Keratinocyte (primary cell): ENCODE results near the gene RPRD1B. TPM values are rescaled to one million over a fixed set of nuclear protein-coding genes. Genes with fewer than 3 reads are reported as not detected.

Source experiments
- DNase-seq: peaks from one replicate; pipeline ENCODE4 v3.0.0-alpha.2; 2011; ENCODE audit warnings: low read depth, missing footprints, low spot score
- FAIRE-seq: peaks from 2 replicates; lab custom pipeline; 2011; peaks lifted over from hg19 to GRCh38; lab: Jason Lieb, UNC
- H2AFZ ChIP-seq: 2 replicates; pipeline ENCODE4 v1.6.0; 2012; ENCODE audit warnings: low read length, control low read depth, inconsistent platforms; ENCODE audit not compliant: control insufficient read depth
- H3K27ac ChIP-seq: 2 replicates; pipeline ENCODE4 v1.5.1; 2011; ENCODE audit warnings: low read length; ENCODE audit not compliant: control insufficient read depth, insufficient read depth
- H3K27me3 ChIP-seq: 3 replicates; pipeline ENCODE4 v1.6.0; 2011; ENCODE audit warnings: low read length; ENCODE audit not compliant: control insufficient read depth, insufficient read depth; ENCODE audit errors: extremely low read depth
- H3K36me3 ChIP-seq, 2 experiments: 2 replicates in 1 of 2; 3 replicates in 1 of 2; pipeline ENCODE4 v1.5.1; 2011; ENCODE audit warnings: low read length in 2 of 2, mild to moderate bottlenecking in 1 of 2; ENCODE audit not compliant: control insufficient read depth in 2 of 2, insufficient read depth in 2 of 2; ENCODE audit errors: extremely low read depth in 1 of 2
- H3K4me1 ChIP-seq: 3 replicates; pipeline ENCODE4 v1.5.1; 2011; ENCODE audit warnings: low read length; ENCODE audit not compliant: control insufficient read depth, insufficient read depth; ENCODE audit errors: extremely low read depth
- H3K4me2 ChIP-seq: 3 replicates; pipeline ENCODE4 v1.6.0; 2011; ENCODE audit warnings: low read depth, low read length; ENCODE audit not compliant: control insufficient read depth, insufficient read depth; ENCODE audit errors: extremely low read depth
- H3K4me3 ChIP-seq, 3 experiments: fragments of 200-600 bp in 1 of 3; sonication (generic) in 1 of 3; 2 replicates in 2 of 3; 3 replicates in 1 of 3; pipeline ENCODE4 v1.5.1; 2011 to 2016; ENCODE audit warnings: low read length in 3 of 3, mild to moderate bottlenecking in 3 of 3, control low read depth in 2 of 3, inconsistent platforms in 1 of 3, low read depth in 1 of 3, mixed read lengths in 1 of 3, mixed run types in 1 of 3, moderate library complexity in 1 of 3; ENCODE audit not compliant: control insufficient read depth in 2 of 3, insufficient read depth in 2 of 3; ENCODE audit errors: extremely low read depth in 1 of 3
- H3K79me2 ChIP-seq: 2 replicates; pipeline ENCODE4 v1.6.0; 2012; ENCODE audit warnings: low read length; ENCODE audit not compliant: control insufficient read depth, insufficient read depth
- H3K9ac ChIP-seq: 3 replicates; pipeline ENCODE4 v1.6.0; 2011; ENCODE audit warnings: low read length; ENCODE audit not compliant: control insufficient read depth, insufficient read depth; ENCODE audit errors: extremely low read depth
- H3K9me1 ChIP-seq: 3 replicates; pipeline ENCODE4 v1.6.0; 2011; ENCODE audit warnings: low read length; ENCODE audit not compliant: control insufficient read depth, insufficient read depth; ENCODE audit errors: extremely low read depth
- H3K9me3 ChIP-seq: 2 replicates; pipeline ENCODE4 v1.5.1; 2012; ENCODE audit warnings: low read depth, low read length; ENCODE audit not compliant: control insufficient read depth
- H4K20me1 ChIP-seq: 3 replicates; pipeline ENCODE4 v1.6.0; 2011; ENCODE audit warnings: low read length; ENCODE audit not compliant: control insufficient read depth, insufficient read depth; ENCODE audit errors: extremely low read depth
- EZH2 ChIP-seq: IDR thresholded peaks from one replicate; pipeline ENCODE4 v1.6.1; 2012; ENCODE audit warnings: inconsistent platforms, mild to moderate bottlenecking, low read length, moderate library complexity
- dilution Hi-C: fragments of 300-500 bp; cut with MboI; formaldehyde crosslinking; loops from one replicate; pipeline ENCODE4 v1.7.0; 2020; ENCODE audit warnings: low sequenced_read_pairs; ENCODE audit not compliant: extremely low pct_ligation_motif_present
- polyA plus RNA-seq, 5 experiments: library from polyadenylated mRNA; depleted of rRNA in 3 of 5; stranded (reverse) in 3 of 5; stranded (forward) in 1 of 5; unstranded in 1 of 5; fragments of >200 nt; gene quantifications; 1 replicate in 1 of 5; 2 replicates in 3 of 5; 3 replicates in 1 of 5; pipeline versions ENCODE4 v1.2.1 to v1.2.3, GENCODE V29; 2011 to 2012; ENCODE audit warnings: missing spikeins in 2 of 5, low read depth in 1 of 5, low replicate concordance in 1 of 5
- TF ChIP-seq, protein P1 (sequence below), 3 experiments: IDR thresholded peaks in 1 of 3; conservative IDR thresholded peaks in 1 of 3; optimal IDR thresholded peaks in 1 of 3; 2 replicates in 2 of 3; 3 replicates in 1 of 3; pipeline versions ENCODE3 to v1.5.1; 2011; ENCODE audit warnings: low read length in 3 of 3, mild to moderate bottlenecking in 3 of 3, moderate library complexity in 2 of 3, control low read depth in 1 of 3, inconsistent platforms in 1 of 3; ENCODE audit not compliant: insufficient read depth in 2 of 3; ENCODE audit errors: extremely low read depth in 1 of 3

RPRD1B gene
- polyA plus RNA-seq, 1 donor (not counting 4 experiments of a cell fraction or from before 2014, with no cell fraction given) = 19.9 TPM

DNA sequence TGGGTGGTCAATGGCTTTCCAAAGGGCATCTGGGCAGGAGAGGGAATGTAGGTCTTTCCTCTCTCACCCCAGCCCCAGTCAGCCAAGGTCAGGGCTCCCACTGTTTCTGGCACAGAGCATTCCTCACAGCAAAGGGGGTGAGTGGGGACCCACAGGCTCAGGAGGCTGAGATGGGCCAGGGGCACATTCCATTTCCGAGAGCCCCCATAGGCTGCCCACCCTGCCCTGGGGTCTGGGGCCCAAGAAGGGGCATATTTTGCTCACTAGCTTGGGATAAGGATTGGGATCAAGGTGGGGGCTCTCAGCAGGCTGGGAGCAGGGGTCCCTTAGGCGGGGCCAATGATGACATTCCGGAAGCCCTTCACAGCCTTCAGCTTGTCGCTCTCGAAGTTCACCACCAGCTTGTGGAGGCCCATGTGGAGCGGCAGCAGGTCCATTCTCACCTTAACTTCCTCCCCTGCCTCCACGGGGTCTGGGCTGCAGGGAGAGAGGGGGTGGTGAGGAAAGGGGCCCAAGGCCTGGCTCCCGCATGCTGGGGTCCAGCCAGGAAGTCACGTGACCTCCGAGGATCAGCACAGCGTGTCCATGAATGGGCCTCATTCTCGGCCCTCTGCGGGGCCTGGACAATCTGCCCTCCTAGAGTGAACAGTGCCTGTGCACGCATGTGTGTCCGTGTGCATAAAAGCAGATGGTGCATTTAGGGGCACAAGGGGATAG is 96.5 kb downstream of the RPRD1B start:
- Histone ChIP-seq H2AFZ (no peak overlapping the region), H3K4me2 (no peak overlapping the region), H3K9ac (no peak overlapping the region), H3K4me1 (peaks cover 20% of the 10 kb centered on the region), H3K9me1 (no peaks in the 10 kb centered on the region), H3K27ac (no peak overlapping the region), H3K4me3 (no peak overlapping the region), H3K9me3 (no peaks in the 10 kb centered on the region), H3K27me3 (no peaks in the 10 kb centered on the region), H4K20me1 (no peaks in the 10 kb centered on the region), H3K79me2 (no peaks in the 10 kb centered on the region), H3K36me3 (peaks cover 0 to 2% of the 10 kb centered on the region in 2 experiments)
- TF ChIP-seq, protein P1, sequence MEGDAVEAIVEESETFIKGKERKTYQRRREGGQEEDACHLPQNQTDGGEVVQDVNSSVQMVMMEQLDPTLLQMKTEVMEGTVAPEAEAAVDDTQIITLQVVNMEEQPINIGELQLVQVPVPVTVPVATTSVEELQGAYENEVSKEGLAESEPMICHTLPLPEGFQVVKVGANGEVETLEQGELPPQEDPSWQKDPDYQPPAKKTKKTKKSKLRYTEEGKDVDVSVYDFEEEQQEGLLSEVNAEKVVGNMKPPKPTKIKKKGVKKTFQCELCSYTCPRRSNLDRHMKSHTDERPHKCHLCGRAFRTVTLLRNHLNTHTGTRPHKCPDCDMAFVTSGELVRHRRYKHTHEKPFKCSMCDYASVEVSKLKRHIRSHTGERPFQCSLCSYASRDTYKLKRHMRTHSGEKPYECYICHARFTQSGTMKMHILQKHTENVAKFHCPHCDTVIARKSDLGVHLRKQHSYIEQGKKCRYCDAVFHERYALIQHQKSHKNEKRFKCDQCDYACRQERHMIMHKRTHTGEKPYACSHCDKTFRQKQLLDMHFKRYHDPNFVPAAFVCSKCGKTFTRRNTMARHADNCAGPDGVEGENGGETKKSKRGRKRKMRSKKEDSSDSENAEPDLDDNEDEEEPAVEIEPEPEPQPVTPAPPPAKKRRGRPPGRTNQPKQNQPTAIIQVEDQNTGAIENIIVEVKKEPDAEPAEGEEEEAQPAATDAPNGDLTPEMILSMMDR (optimal IDR thresholded peaks at IDR 0.05 in 1 of 3, IDR thresholded peaks at IDR 0.05 in 1 of 3, conservative IDR thresholded peaks at IDR 0.05 in 1 of 3; ENCODE audit: extremely low read depth in 1 of 3, insufficient read depth in 2 of 3, low read length in 3 of 3) = no peak
- no peak for TF ChIP-seq EZH2
- FAIRE-seq (no peak), DNase-seq (no peak)
- dilution Hi-C loops = no loop called here

DNA sequence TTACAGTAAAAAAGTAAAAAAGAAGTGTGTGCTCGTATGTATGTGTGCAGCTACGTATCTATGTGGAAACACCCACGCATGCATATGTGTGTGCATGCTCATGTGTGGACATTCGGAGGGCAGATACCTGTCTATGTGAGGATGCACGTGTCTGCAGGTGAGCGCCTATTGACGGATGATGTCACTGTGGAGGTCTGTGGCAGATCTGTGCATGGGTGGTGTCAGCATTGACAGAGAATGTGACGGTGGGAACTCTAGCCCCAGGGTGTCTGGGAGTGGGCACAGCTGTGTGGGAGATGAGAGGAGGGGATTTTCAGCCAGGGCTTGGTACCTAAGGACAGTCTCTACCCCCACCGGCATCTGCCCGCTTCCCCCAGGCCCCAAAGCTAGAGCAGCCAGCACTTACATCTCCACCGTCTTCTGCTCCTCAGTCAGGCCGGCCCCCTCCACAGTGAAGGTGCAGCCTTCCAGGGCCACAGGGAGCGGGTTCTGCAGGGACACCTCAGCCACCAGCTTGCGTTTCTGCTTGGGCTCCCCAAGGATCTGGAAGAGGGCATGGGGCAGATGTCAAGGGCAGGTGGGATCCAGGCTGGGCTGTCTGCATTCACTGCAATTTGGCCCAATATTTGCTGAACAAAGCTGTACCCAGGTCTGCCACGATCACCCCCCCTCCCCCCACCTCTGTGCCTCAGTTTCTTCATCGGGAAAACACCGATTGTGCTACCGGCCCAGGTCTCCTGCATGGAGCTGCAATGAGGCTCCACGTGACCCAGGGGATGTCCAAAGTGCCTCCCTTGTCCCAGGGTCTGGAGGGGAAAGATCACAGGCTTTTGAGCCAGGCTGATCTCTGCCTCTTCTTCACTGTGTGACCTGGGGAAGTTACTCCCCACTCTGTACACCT is 97.4 kb downstream of the RPRD1B start:
- no peak overlapping the region for H3K9ac ChIP-seq
- TF ChIP-seq EZH2 = no peak
- TF ChIP-seq, protein P1 (optimal IDR thresholded peaks at IDR 0.05 in 1 of 3, IDR thresholded peaks at IDR 0.05 in 1 of 3, conservative IDR thresholded peaks at IDR 0.05 in 1 of 3; ENCODE audit: extremely low read depth in 1 of 3, insufficient read depth in 2 of 3, low read length in 3 of 3) = no peak
- no peaks in the 10 kb centered on the region for H3K9me1 ChIP-seq
- no peak overlapping the region for H3K4me3 ChIP-seq
- H2AFZ ChIP-seq = no peak overlapping the region
- no peaks in the 10 kb centered on the region for H3K9me3 ChIP-seq
- dilution Hi-C loops = no loop called here
- peaks cover 20% of the 10 kb centered on the region for H3K4me1 ChIP-seq
- H3K27ac ChIP-seq = no peak overlapping the region
- no peaks in the 10 kb centered on the region for H4K20me1 ChIP-seq
- no peaks in the 10 kb centered on the region for H3K79me2 ChIP-seq
- peaks cover 0 to 2% of the 10 kb centered on the region in 2 experiments for H3K36me3 ChIP-seq
- FAIRE-seq (no peak), DNase-seq (no peak)
- no peaks in the 10 kb centered on the region for H3K27me3 ChIP-seq
- no peak overlapping the region for H3K4me2 ChIP-seq
